PFSK-1 (cell line): Measurements from ENCODE around the gene CEBPG.

Source experiments
- FOXP2 ChIP-seq: optimal IDR thresholded peaks from 2 replicates; pipeline ENCODE3; 2011; ENCODE audit warnings: borderline replicate concordance, control low read depth, inconsistent platforms; ENCODE audit not compliant: insufficient read depth; ENCODE audit errors: extremely low read length, extremely low read depth
- POLR2AphosphoS5 ChIP-seq: IDR thresholded peaks from 2 replicates; pipeline ENCODE4 v1.6.1; 2012; ENCODE audit warnings: low read depth, mild to moderate bottlenecking, control low read depth, low read length, moderate library complexity
- REST ChIP-seq, 2 experiments: IDR thresholded peaks; 2 replicates each; pipeline versions ENCODE4 v1.6.1 to v1.8.0; 2011 to 2012; ENCODE audit warnings: low read depth in 2 of 2, low read length in 2 of 2, control low read depth in 1 of 2, inconsistent platforms in 1 of 2, mild to moderate bottlenecking in 1 of 2, moderate library complexity in 1 of 2; ENCODE audit not compliant: insufficient read depth in 1 of 2
- SIN3A ChIP-seq: IDR thresholded peaks from 2 replicates; pipeline ENCODE4 v1.6.1; 2012; ENCODE audit warnings: mild to moderate bottlenecking, low read length, moderate library complexity, borderline replicate concordance; ENCODE audit not compliant: insufficient read depth
- TAF1 ChIP-seq: IDR thresholded peaks from 2 replicates; pipeline ENCODE4 v1.6.1; 2012; ENCODE audit warnings: low read length, control low read depth, borderline replicate concordance; ENCODE audit not compliant: insufficient read depth

Gene CEBPG

GRCh38 chr19:33408538-33409434 lies 35.3 kb downstream of the CEBPG start:
- no peak for TF ChIP-seq SIN3A

- no peak for TF ChIP-seq POLR2AphosphoS5
- no peak for TF ChIP-seq SIN3A
- TF ChIP-seq FOXP2, result no peak
- no peak for TF ChIP-seq REST (IDR thresholded peaks at IDR 0.05; ENCODE audit: insufficient read depth in 1 of 2, low read depth in 2 of 2, low read length in 2 of 2)
- TF ChIP-seq TAF1, result no peak
Measured at GRCh38 chr19:33409906-33410685, 36.6 kb downstream of the CEBPG start.

GRCh38 chr19:33410915-33411401 lies 37.4 kb downstream of the CEBPG start:
- no peak for TF ChIP-seq TAF1
- TF ChIP-seq FOXP2, result no peak
- no peak for TF ChIP-seq REST (IDR thresholded peaks at IDR 0.05; ENCODE audit: insufficient read depth in 1 of 2, low read depth in 2 of 2, low read length in 2 of 2)
- no peak for TF ChIP-seq POLR2AphosphoS5
- TF ChIP-seq SIN3A, result no peak

- TF ChIP-seq REST (IDR thresholded peaks at IDR 0.05; ENCODE audit: insufficient read depth in 1 of 2, low read depth in 2 of 2, low read length in 2 of 2) (no peak), FOXP2 (no peak), SIN3A (no peak), POLR2AphosphoS5 (no peak), TAF1 (no peak)
Measured at GRCh38 chr19:33411621-33412180, 38.2 kb downstream of the CEBPG start.

GRCh38 chr19:33412601-33413425 lies 39.3 kb downstream of the CEBPG start:
- no peak for TF ChIP-seq FOXP2
- TF ChIP-seq TAF1, result no peak
- no peak for TF ChIP-seq SIN3A
- no peak for TF ChIP-seq REST (IDR thresholded peaks at IDR 0.05; ENCODE audit: insufficient read depth in 1 of 2, low read depth in 2 of 2, low read length in 2 of 2)
- no peak for TF ChIP-seq POLR2AphosphoS5
